ENCODE measurements around the gene SMYD3.

Gene SMYD3

GRCh38 chr1:246512230-246512629 is 5.2 kb upstream of the SMYD3 start:
- no peaks in the 10 kb centered on the region for H3K36me3 ChIP-seq (ENCODE audit: control insufficient read depth in 2 of 2, insufficient read depth in 1 of 2, low read length in 2 of 2)
- TF ChIP-seq KLF9 (tag by site-specific recombination; IDR thresholded peaks at IDR 0.05; ENCODE audit: low read depth) (no peak), ZNF843 (tag by site-specific recombination; IDR thresholded peaks at IDR 0.05) (no peak)
- POLR2A ChIA-PET, result no interaction called here
- no peak overlapping the region for H3K4me3 ChIP-seq (ENCODE audit: low read depth, low read length)
- H3K27ac ChIP-seq (ENCODE audit: extremely low read depth, low read depth, low read length), result no peak overlapping the region
- CTCF ChIA-PET, result no interaction called here
- no peaks in the 10 kb centered on the region for H3K9me3 ChIP-seq (ENCODE audit: control insufficient read depth, insufficient read depth, low read depth, low read length)
- H3K4me1 ChIP-seq (ENCODE audit: control insufficient read depth, insufficient read depth, low read length), result no peaks in the 10 kb centered on the region

GRCh38 chr1:246511203-246511602 is 4.1 kb upstream of the SMYD3 start:
- no peak overlapping the region for H3K4me3 ChIP-seq (ENCODE audit: low read depth, low read length)
- H3K4me1 ChIP-seq (ENCODE audit: control insufficient read depth, insufficient read depth, low read length), result no peaks in the 10 kb centered on the region
- no peaks in the 10 kb centered on the region for H3K36me3 ChIP-seq (ENCODE audit: control insufficient read depth in 2 of 2, insufficient read depth in 1 of 2, low read length in 2 of 2)
- no peaks in the 10 kb centered on the region for H3K9me3 ChIP-seq (ENCODE audit: control insufficient read depth, insufficient read depth, low read depth, low read length)
- POLR2A ChIA-PET, result no interaction called here
- no peak for TF ChIP-seq ZFP41 (tag by site-specific recombination; IDR thresholded peaks at IDR 0.05; ENCODE audit: borderline replicate concordance)
- TF ChIP-seq ZNF707 (tag by site-specific recombination; IDR thresholded peaks at IDR 0.05), result no peak
- TF ChIP-seq ZNF449 (tag by site-specific recombination; IDR thresholded peaks at IDR 0.05), result no peak
- no peak for TF ChIP-seq REPIN1 (tag by site-specific recombination; IDR thresholded peaks at IDR 0.05; ENCODE audit: low read depth)
- no peak for TF ChIP-seq ZNF558 (tag by site-specific recombination; IDR thresholded peaks at IDR 0.05)
- no peak for TF ChIP-seq ZNF561 (tag by site-specific recombination; IDR thresholded peaks at IDR 0.05; ENCODE audit: borderline replicate concordance)
- TF ChIP-seq ZNF654 (tag by site-specific recombination; IDR thresholded peaks at IDR 0.05; ENCODE audit: low read depth), result no peak
- H3K27ac ChIP-seq (ENCODE audit: extremely low read depth, low read depth, low read length), result no peak overlapping the region
- CTCF ChIA-PET, result no interaction called here

- peaks cover 0 to under 1% of the 10 kb centered on the region in 2 experiments; a peak in 1 of 3 replicates for H3K36me3 ChIP-seq (ENCODE audit: control insufficient read depth in 2 of 2, insufficient read depth in 1 of 2, low read length in 2 of 2)
- no peak overlapping the region for H3K4me3 ChIP-seq (ENCODE audit: low read depth, low read length)
- H3K9me3 ChIP-seq (ENCODE audit: control insufficient read depth, insufficient read depth, low read depth, low read length), result no peaks in the 10 kb centered on the region
- H3K27ac ChIP-seq (ENCODE audit: extremely low read depth, low read depth, low read length), result no peak overlapping the region
- H3K4me1 ChIP-seq (ENCODE audit: control insufficient read depth, insufficient read depth, low read length), result no peaks in the 10 kb centered on the region
- ChIA-PET CTCF (no interaction called here), POLR2A (no interaction called here)
- TF ChIP-seq ZNF768 (tag by site-specific recombination; IDR thresholded peaks at IDR 0.05), result no peak
- no peak for TF ChIP-seq ZNF202 (tag by site-specific recombination; IDR thresholded peaks at IDR 0.05; ENCODE audit: borderline replicate concordance)
- no peak for TF ChIP-seq ZBTB10 (tag by site-specific recombination; IDR thresholded peaks at IDR 0.05)
- TF ChIP-seq ZNF610 (tag by site-specific recombination; IDR thresholded peaks at IDR 0.05; ENCODE audit: borderline replicate concordance), result no peak
- no peak for TF ChIP-seq INSM2 (tag by site-specific recombination; IDR thresholded peaks at IDR 0.05)
- no peak for TF ChIP-seq RBAK (tag by site-specific recombination; IDR thresholded peaks at IDR 0.05)
- TF ChIP-seq ZNF280C (tag by site-specific recombination; IDR thresholded peaks at IDR 0.05), result no peak
- no peak for TF ChIP-seq ZNF37A (tag by site-specific recombination; IDR thresholded peaks at IDR 0.05)
- no peak for TF ChIP-seq ZNF510 (tag by site-specific recombination; IDR thresholded peaks at IDR 0.05; ENCODE audit: insufficient replicate concordance)
- TF ChIP-seq ZNF140 (tag by site-specific recombination; IDR thresholded peaks at IDR 0.05), result no peak
- TF ChIP-seq ZNF354C (tag by site-specific recombination; IDR thresholded peaks at IDR 0.05; ENCODE audit: borderline replicate concordance, low read depth), result no peak
- TF ChIP-seq ZNF776 (tag by site-specific recombination; IDR thresholded peaks at IDR 0.05; ENCODE audit: borderline replicate concordance), result no peak
- TF ChIP-seq ZBTB48 (tag by site-specific recombination; IDR thresholded peaks at IDR 0.05), result no peak
These were observed 3.3 kb upstream of the SMYD3 start for GRCh38 chr1:246510147-246511030.
